ENCODE results near the gene DNAJB14. TPM values are rescaled to one million over a fixed set of nuclear protein-coding genes. Genes with fewer than 3 reads are reported as not detected.

The DNAJB14 gene
- total RNA-seq, 1 experiment from 2014 or later: 41.5 TPM

- DNase-seq (ENCODE audit: low read depth, low spot score): no peak
- no peaks in the 10 kb centered on the region for H3K27me3 ChIP-seq (ENCODE audit: control insufficient read depth, insufficient read depth, low read length)
- in situ Hi-C loops (cut with HindIII; ENCODE audit: low pct_unique_long_range_greater_than_20kb, low sequenced_read_pairs): no loop called here
- TF ChIP-seq REST (IDR thresholded peaks at IDR 0.05; ENCODE audit: insufficient read depth in 1 of 2, low read depth in 2 of 2, low read length in 1 of 2) (no peak), CTCF (IDR thresholded peaks at IDR 0.05) (no peak), SIN3A (IDR thresholded peaks at IDR 0.05; ENCODE audit: borderline replicate concordance, insufficient read depth, low read depth, low read length) (no peak), POLR2AphosphoS5 (IDR thresholded peaks at IDR 0.05; ENCODE audit: low read depth, low read length) (no peak), TCF7L2 (IDR thresholded peaks at IDR 0.05; ENCODE audit: low read depth, low read length) (no peak)
- no peaks in the 10 kb centered on the region for H3K4me1 ChIP-seq (ENCODE audit: control insufficient read depth, insufficient read depth, low read length)
- no peaks in the 10 kb centered on the region for H3K9me3 ChIP-seq (ENCODE audit: control insufficient read depth, insufficient read depth, low read depth, low read length)
- intact Hi-C loops (cut with micrococcal nuclease; ENCODE audit: unreplicated experiment): loop anchor here (5.0 kb wide), 1 partner anchor 324 kb away; the partner anchor contains the start of gene TRMT10A
- peaks cover 30% of the 10 kb centered on the region for H3K36me3 ChIP-seq (ENCODE audit: control insufficient read depth, insufficient read depth, low read length)
- ATAC-seq: no peak
- BruUV-seq (replicated peaks): no TSS peak
- CTCF ChIA-PET: no interaction called here
- POLR2A ChIA-PET: no interaction called here
- H3K27ac ChIP-seq (ENCODE audit: low read length): no peak overlapping the region
- no peak overlapping the region for H3K4me3 ChIP-seq (ENCODE audit: low read depth in 2 of 2, low read length in 2 of 2)
Observed at GRCh38 chr4:99886146-99886545, 60.3 kb downstream of the DNAJB14 start.

- H3K4me3 ChIP-seq (ENCODE audit: low read depth in 2 of 2, low read length in 2 of 2): no peak overlapping the region
- DNase-seq (ENCODE audit: low read depth, low spot score) (no peak), ATAC-seq (no peak)
- TF ChIP-seq TCF7L2 (IDR thresholded peaks at IDR 0.05; ENCODE audit: low read depth, low read length) (no peak), REST (IDR thresholded peaks at IDR 0.05; ENCODE audit: insufficient read depth in 1 of 2, low read depth in 2 of 2, low read length in 1 of 2) (no peak), POLR2AphosphoS5 (IDR thresholded peaks at IDR 0.05; ENCODE audit: low read depth, low read length) (no peak), CTCF (IDR thresholded peaks at IDR 0.05) (no peak)
- no peak overlapping the region for H3K27ac ChIP-seq (ENCODE audit: low read length)
- no TSS peak for BruUV-seq (replicated peaks)
- CTCF ChIA-PET: no interaction called here
- intact Hi-C loops (cut with micrococcal nuclease; ENCODE audit: unreplicated experiment) (loop anchor here (5.0 kb wide), 1 partner anchor 323 kb away; the partner anchor contains the start of gene TRMT10A), in situ Hi-C loops (cut with HindIII; ENCODE audit: low pct_unique_long_range_greater_than_20kb, low sequenced_read_pairs) (no loop called here)
- POLR2A ChIA-PET: no interaction called here
- peaks cover 34% of the 10 kb centered on the region for H3K36me3 ChIP-seq (ENCODE audit: control insufficient read depth, insufficient read depth, low read length)
- no peaks in the 10 kb centered on the region for H3K4me1 ChIP-seq (ENCODE audit: control insufficient read depth, insufficient read depth, low read length)
- H3K27me3 ChIP-seq (ENCODE audit: control insufficient read depth, insufficient read depth, low read length): no peaks in the 10 kb centered on the region
- no peaks in the 10 kb centered on the region for H3K9me3 ChIP-seq (ENCODE audit: control insufficient read depth, insufficient read depth, low read depth, low read length)
Observed at GRCh38 chr4:99885687-99886086, 60.7 kb downstream of the DNAJB14 start.

Measured in Panc1 (cell line).